GM19043 (cell line): ENCODE results near the gene DOCK3.
"Not testable (repeated sequence)": the region's sequence is repeated elsewhere in the genome, so short reads cannot be mapped to it uniquely, and the experiment has no call there.

ENCODE experiments used
- ATAC-seq: cut with Tn5 transposase; IDR thresholded peaks from one replicate; pipeline ENCODE4 v1.9.1; 2021; ENCODE audit warnings: low read depth; ENCODE audit not compliant: unreplicated experiment

The DOCK3 gene

GRCh38 chr3:50649451-50649931 lies 25.2 kb upstream of the DOCK3 start:
- ATAC-seq = no peak

DNA sequence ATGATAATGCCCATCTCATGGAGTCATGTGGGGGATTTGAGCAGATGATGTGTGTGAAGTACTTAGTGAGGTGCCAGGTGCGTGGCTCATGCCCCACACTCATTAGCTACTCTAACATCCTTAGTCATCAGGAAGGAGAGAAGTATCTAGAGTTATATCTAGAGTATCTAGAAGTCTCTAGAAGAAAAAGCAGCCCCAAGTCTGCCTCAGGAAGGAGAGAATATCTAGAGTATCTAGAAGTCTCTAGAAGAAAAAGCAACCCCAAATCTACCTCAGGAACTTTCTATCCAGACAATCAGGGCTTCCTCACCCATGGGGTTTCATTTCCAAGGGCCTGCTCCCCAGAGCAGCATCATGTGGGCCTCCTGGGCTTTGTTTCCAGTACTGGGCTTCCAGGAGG lies 24.7 kb upstream of the DOCK3 start:
- ATAC-seq = no peak

DNA sequence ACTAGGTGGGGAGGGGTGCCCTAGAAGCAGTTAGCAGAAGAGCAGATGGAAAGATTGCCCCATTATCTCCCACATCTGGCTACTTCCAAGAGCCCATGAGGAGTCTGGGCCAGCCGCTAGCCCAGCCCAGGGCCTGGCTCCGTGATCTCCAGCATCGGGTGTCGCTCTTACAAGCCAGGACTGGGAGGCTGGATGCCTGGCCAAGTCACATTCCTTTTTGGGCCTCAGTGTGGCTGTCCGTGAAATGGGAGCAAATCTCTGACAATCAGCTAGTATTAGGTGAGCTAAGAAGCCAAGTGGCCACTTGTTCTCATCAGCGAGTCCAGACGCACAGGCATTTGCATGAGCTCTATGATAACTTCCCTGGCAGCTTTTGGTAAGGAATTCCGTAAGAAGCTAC lies 23.3 kb upstream of the DOCK3 start:
- ATAC-seq = no peak

- no peak for ATAC-seq
Observed at GRCh38 chr3:50651920-50652529, 22.7 kb upstream of the DOCK3 start.

GRCh38 chr3:50652709-50653108 lies 22.0 kb upstream of the DOCK3 start:
- ATAC-seq = no peak

- no peak for ATAC-seq
Observed at GRCh38 chr3:50653937-50654595, 20.7 kb upstream of the DOCK3 start.

GRCh38 chr3:50655009-50655830 lies 19.5 kb upstream of the DOCK3 start:
- no peak for ATAC-seq

DNA sequence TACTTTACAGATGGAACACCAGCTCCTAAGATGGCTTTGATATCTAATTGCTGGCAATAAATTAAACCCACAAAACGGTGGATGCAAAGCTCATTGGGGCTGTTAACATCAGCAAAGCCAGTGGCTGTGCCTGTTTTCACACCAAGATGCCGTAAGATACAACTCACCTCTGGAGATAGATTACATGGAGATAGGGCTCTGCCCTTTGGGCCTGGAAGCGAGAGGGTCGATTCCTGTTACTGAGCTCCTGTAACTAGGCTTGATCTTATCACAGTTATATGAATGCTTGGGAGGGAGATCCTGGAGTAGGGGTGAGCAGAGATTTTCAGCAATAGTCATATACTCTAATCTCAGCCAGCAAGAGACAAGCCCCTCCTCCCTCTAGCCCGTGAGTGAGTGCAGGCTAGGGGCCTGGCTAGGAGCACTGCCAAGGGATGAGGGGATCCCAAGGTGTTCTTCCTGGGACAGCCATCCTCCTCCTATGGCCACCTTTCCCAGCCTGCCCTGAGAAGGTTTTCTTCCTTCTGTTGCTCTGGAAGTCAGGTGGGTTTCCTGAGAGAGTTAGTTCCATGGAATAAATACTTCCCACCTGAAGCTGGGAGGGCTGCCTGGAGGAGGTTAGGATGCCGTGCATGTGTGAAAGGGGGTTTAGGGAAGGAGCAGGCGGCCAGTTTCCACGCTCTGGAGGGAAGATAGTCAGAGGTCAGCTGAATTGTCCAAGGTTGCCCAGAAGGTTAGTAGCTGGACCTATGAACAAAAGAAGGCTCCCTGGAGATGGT lies 18.1 kb upstream of the DOCK3 start:
- no peak for ATAC-seq

GRCh38 chr3:50657407-50657806 lies 17.3 kb upstream of the DOCK3 start:
- no peak for ATAC-seq

GRCh38 chr3:50657816-50658215 lies 16.9 kb upstream of the DOCK3 start:
- no peak for ATAC-seq

GRCh38 chr3:50658416-50658815 lies 16.3 kb upstream of the DOCK3 start:
- no peak for ATAC-seq

DNA sequence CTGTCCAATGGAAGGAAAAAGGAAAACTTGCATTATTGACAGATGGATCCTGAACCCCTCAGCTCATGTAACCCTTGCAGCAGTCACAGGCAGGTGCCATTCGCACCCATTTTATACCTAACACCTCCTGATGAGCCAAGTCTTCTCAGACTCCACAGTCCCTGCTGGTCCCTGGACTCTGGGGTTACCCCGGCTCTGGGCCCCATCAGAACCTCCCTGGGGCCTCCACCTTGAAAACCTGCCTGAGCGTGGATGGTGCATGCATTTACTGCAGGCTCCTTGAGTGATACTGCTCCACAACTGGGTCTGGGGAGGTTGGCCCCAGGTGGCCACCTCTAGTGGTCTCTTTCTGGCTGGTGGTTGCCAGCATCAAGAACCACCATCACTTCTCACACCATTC lies 15.9 kb upstream of the DOCK3 start:
- ATAC-seq = no peak

DNA sequence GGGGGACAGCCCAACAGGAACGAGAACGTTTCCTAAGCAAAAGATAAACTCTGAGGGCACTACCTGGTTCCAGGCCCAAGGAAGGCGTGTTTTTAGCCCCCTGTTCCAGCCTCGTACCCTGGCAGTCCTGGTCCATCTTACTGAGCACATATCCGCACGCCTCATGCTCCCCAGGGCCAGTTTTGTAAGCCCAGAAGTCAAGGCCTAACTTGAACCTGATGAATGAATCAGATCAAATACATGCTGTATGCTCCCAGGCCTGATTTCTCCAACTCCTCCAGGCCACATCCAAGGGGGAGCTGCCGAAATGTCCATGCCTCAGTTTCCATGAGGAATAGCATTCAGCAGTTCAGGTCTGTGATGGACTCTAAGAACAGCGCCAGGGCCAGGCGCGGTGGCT lies 14.3 kb upstream of the DOCK3 start:
- ATAC-seq = no peak

DNA sequence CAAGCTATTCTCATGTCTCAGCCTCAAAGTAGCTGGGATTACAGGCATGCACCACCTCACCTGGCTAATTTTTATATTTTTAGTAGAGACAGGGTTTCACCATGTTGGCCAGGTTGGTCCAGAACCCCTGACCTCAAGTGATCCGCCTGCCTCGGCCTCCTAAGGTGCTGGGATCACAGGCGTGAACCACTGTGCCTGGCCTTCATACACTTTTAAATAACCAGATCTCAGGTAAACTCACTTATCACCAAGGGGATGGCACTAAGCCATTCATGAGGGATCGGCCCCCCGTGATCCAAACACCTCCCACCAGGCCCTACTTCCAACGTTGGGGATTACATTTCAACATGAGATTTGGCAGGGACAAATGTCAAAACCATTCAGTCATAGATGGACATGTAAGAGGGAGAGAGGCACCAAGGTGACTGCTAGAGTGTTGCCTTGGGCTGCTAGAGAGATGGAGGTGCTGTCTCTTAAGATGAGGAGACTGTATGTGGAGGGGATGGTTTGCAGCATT lies 13.3 kb upstream of the DOCK3 start:
- ATAC-seq = no peak

DNA sequence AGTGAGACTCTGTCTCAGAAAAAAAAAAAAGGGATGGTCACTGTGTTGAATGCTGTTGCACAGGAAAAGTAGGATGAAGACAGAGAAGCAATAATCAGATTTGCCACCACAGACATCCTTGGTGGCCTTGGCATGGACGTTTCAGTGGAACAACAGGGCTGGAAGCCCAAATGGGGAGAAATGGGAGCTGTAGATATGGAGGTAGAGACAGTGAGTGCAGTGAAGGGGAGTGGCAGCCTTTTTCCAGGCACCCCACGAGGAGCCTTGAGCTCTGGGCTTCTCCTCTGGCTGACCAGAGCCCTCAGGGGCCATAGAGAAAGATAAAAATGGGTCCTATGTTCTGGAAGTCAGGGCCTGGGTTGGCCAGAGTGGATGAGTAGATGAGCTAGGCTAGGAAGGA lies 12.3 kb upstream of the DOCK3 start:
- ATAC-seq = no peak

DNA sequence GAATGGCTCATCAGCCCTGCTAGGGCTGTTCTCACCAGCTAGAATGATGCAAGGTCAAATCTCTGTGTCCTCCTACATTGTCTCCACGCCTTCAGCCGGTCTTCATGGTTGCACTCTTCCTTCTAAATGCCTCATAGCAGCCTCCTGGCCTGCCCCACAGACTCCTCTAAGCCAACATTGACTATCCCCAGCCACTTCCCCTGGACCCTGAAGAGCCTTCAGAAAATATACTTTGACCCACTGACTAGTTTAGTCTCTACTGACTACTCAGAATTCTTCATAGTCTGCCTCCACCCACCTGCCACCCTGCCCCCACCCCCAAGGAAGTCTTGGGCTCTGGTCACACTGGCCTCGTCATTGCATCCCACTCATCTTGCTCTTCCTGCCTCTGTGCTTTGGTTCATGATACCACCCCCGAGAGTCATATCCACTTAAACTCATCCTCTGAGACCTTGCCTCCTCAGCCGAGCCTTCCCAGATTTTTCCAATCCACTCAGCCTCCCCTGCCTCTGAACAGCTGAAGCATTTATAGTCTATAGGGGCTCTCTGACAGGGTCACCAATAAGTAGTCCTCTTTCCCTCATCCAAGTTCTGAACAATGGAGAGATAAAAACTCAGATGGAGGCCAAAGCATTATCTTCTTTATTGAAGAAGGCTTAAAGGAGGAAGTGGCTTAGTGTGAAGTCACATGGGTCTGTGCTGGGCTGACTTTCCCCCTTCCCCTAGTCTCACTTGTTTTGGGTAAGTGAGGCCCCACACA lies 9.5 kb upstream of the DOCK3 start:
- no peak for ATAC-seq

- not testable (repeated sequence) for ATAC-seq
Observed at GRCh38 chr3:50665841-50666115, 8.9 kb upstream of the DOCK3 start.

- ATAC-seq = no peak
Observed at GRCh38 chr3:50666837-50667236, 7.9 kb upstream of the DOCK3 start.

DNA sequence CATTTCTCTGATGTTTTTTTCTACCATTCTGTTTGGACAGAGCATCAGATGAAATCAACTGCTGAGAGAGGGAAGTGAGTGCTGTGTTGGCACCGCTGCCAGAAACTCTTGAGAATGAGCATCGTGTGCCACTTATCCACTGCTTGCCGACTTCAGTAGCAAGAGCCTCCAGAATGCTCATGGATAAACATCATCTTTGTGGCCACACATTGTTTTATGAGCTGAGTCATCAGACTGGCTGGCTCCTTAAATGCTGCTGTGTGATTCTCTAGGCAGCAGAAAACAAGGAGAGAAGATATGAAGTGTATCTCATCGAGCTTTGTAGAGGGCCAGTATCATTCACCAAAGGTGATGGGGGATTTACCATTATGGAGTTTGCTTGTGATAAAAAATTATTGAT lies 3.4 kb upstream of the DOCK3 start:
- no peak for ATAC-seq

- no peak for ATAC-seq
Observed at GRCh38 chr3:50672656-50673055, 2.1 kb upstream of the DOCK3 start.
